GM23338 (cell line): ENCODE measurements around the gene MAN2B2. TPM values are rescaled to one million over a fixed set of nuclear protein-coding genes. Genes with fewer than 3 reads are reported as not detected.

Source experiments
- ATAC-seq: fragments of 200-7000 bp; cut with Tn5 transposase; 3 replicates; pipeline ENCODE4 v1.9.1; 2020
- DNase-seq: peaks from one replicate; pipeline ENCODE4 v3.0.0-alpha.2; 2015; ENCODE audit warnings: low spot score
- H2AFZ ChIP-seq: fragments of 200-600 bp; sonication (generic); 2 replicates; pipeline ENCODE4 v1.8.0; 2016; ENCODE audit warnings: antibody characterized with exemption, mild to moderate bottlenecking, moderate library complexity
- H3F3A ChIP-seq: fragments of 200-600 bp; sonication (generic); replicated peaks from 2 replicates; pipeline ENCODE4 v1.8.0; 2017; ENCODE audit warnings: antibody characterized with exemption, mixed run types, low read depth
- H3K27ac ChIP-seq: fragments of 200-600 bp; sonication (generic); 2 replicates; pipeline ENCODE4 v1.6.1; 2016; ENCODE audit warnings: low read depth
- H3K27me3 ChIP-seq: fragments of 200-600 bp; sonication (generic); 2 replicates; pipeline ENCODE4 v1.8.0; 2016; ENCODE audit warnings: mild to moderate bottlenecking, mixed run types, moderate library complexity; ENCODE audit not compliant: insufficient read depth
- H3K36me3 ChIP-seq: fragments of 200-600 bp; sonication (generic); 2 replicates; pipeline ENCODE4 v1.8.0; 2016; ENCODE audit warnings: mild to moderate bottlenecking; ENCODE audit not compliant: insufficient read depth
- H3K4me1 ChIP-seq: fragments of 200-600 bp; sonication (generic); 2 replicates; pipeline ENCODE4 v1.8.0; 2016; ENCODE audit warnings: mild to moderate bottlenecking, moderate library complexity; ENCODE audit not compliant: insufficient read depth
- H3K4me2 ChIP-seq: fragments of 200-600 bp; sonication (generic); 2 replicates; pipeline ENCODE4 v1.7.1; 2017; ENCODE audit warnings: mixed run types
- H3K4me3 ChIP-seq: fragments of 200-600 bp; sonication (generic); 2 replicates; pipeline ENCODE4 v1.6.1; 2016; ENCODE audit warnings: mixed run types
- H3K79me2 ChIP-seq: fragments of 200-600 bp; sonication (generic); replicated peaks from 2 replicates; pipeline ENCODE4 v1.8.0; 2017; ENCODE audit warnings: mild to moderate bottlenecking; ENCODE audit not compliant: insufficient read depth
- H3K9me2 ChIP-seq: fragments of 200-600 bp; sonication (generic); 2 replicates; pipeline ENCODE4 v1.8.0; 2017; ENCODE audit not compliant: insufficient read depth
- H4K20me1 ChIP-seq: fragments of 200-600 bp; sonication (generic); replicated peaks from 2 replicates; pipeline ENCODE4 v1.8.0; 2017; ENCODE audit warnings: mild to moderate bottlenecking; ENCODE audit not compliant: insufficient read depth
- H3K27ac Mint-ChIP-seq: 2 replicates; pipeline ENCODE4 v1.8.0; 2020; ENCODE audit warnings: inconsistent platforms, mild to moderate bottlenecking, moderate library complexity, mixed read lengths
- H3K27me3 Mint-ChIP-seq: 3 replicates; pipeline ENCODE4 v1.8.0; 2022; ENCODE audit warnings: low read depth, mild to moderate bottlenecking, moderate library complexity, mixed read lengths, inconsistent platforms; ENCODE audit not compliant: insufficient read depth, poor library complexity
- H3K36me3 Mint-ChIP-seq: 3 replicates; pipeline ENCODE4 v1.8.0; 2021; ENCODE audit warnings: low read depth, mild to moderate bottlenecking, inconsistent platforms, moderate library complexity, mixed read lengths
- H3K4me1 Mint-ChIP-seq: 3 replicates; pipeline ENCODE4 v1.8.0; 2020; ENCODE audit warnings: mild to moderate bottlenecking, inconsistent platforms, mixed read lengths
- H3K4me3 Mint-ChIP-seq: 3 replicates; pipeline ENCODE4 v1.8.0; 2021; ENCODE audit warnings: moderate library complexity, mild to moderate bottlenecking, inconsistent platforms, mixed read lengths
- H3K9me3 Mint-ChIP-seq: 3 replicates; pipeline ENCODE4 v1.8.0; 2020; ENCODE audit warnings: moderate library complexity, mild to moderate bottlenecking, inconsistent platforms, mixed read lengths
- CREB1 ChIP-seq: fragments of 250-450 bp; sonication (Bioruptor Pico); IDR thresholded peaks from 2 replicates; pipeline ENCODE4 v1.5.0; 2020; ENCODE audit warnings: low read depth, mild to moderate bottlenecking, moderate library complexity
- EZH2 ChIP-seq: fragments of 200-600 bp; sonication (generic); IDR thresholded peaks from one replicate; pipeline ENCODE4 v1.8.0; 2017; ENCODE audit warnings: antibody characterized with exemption, mild to moderate bottlenecking, low read depth; ENCODE audit not compliant: unreplicated experiment
- EZH2phosphoT487 ChIP-seq: fragments of 200-600 bp; sonication (generic); IDR thresholded peaks from one replicate; pipeline ENCODE4 v1.8.1; 2018; ENCODE audit warnings: antibody characterized with exemption; ENCODE audit not compliant: unreplicated experiment
- JUNB ChIP-seq: IDR thresholded peaks from one replicate; pipeline ENCODE4 v1.6.1; 2016; ENCODE audit warnings: antibody characterized with exemption; ENCODE audit not compliant: unreplicated experiment
- NANOG ChIP-seq: IDR thresholded peaks from 2 replicates; pipeline ENCODE4 v1.6.1; 2016; ENCODE audit warnings: antibody characterized with exemption, borderline replicate concordance
- POLR2AphosphoS5 ChIP-seq: IDR thresholded peaks from 2 replicates; pipeline ENCODE4 v1.6.1; 2016; ENCODE audit warnings: antibody characterized with exemption, low read depth
- STAT1 ChIP-seq: IDR thresholded peaks from one replicate; pipeline ENCODE4 v1.6.1; 2016; ENCODE audit warnings: antibody characterized with exemption; ENCODE audit not compliant: unreplicated experiment
- ZNF114 ChIP-seq: fragments of 250-450 bp; sonication (Bioruptor Pico); IDR thresholded peaks from 2 replicates; pipeline ENCODE4 v1.5.0; 2020; ENCODE audit warnings: mild to moderate bottlenecking, moderate library complexity
- ZNF331 ChIP-seq: fragments of 250-450 bp; sonication (Bioruptor Pico); IDR thresholded peaks from 2 replicates; pipeline ENCODE4 v1.5.0; 2020; ENCODE audit warnings: low read depth, mild to moderate bottlenecking, moderate library complexity
- polyA plus RNA-seq: library from polyadenylated mRNA; unstranded; fragments of >200 nt; fragmentation: Nextera tagmentation; extraction: Ambion mirVana; gene quantifications from 2 replicates; pipeline ENCODE4 v1.2.1, GENCODE V29; 2016
- total RNA-seq: library from RNA; depleted of rRNA; stranded (reverse); fragments of >200 nt; shearing (Covaris generic); gene quantifications from 2 replicates; pipeline ENCODE4 v1.2.3, GENCODE V29; 2014
- TF ChIP-seq, protein P1 (sequence below): fragments of 250-450 bp; sonication (Bioruptor Pico); IDR thresholded peaks from 2 replicates; pipeline ENCODE4 v1.5.0; 2020; ENCODE audit warnings: mild to moderate bottlenecking, moderate library complexity
- TF ChIP-seq, protein P2 (sequence below), 2 experiments: fragments of 200-600 bp in 1 of 2; sonication (generic) in 1 of 2; conservative IDR thresholded peaks; 2 replicates each; pipeline versions ENCODE4 v1.5.1 to v1.6.1; 2016 to 2017; ENCODE audit warnings: antibody characterized with exemption in 2 of 2, low read depth in 2 of 2, mild to moderate bottlenecking in 2 of 2, moderate library complexity in 1 of 2
- TF ChIP-seq, protein P3 (sequence below): IDR thresholded peaks from one replicate; pipeline ENCODE4 v1.6.1; 2018; ENCODE audit warnings: antibody characterized with exemption; ENCODE audit not compliant: unreplicated experiment
- TF ChIP-seq, protein P4 (sequence below): IDR thresholded peaks from 2 replicates; pipeline ENCODE4 v1.6.1; 2016; ENCODE audit warnings: antibody characterized with exemption

MAN2B2 gene
- total and polyA plus RNA-seq, 2 experiments from 2014 or later, result 1.6 to 6.9 TPM

DNA sequence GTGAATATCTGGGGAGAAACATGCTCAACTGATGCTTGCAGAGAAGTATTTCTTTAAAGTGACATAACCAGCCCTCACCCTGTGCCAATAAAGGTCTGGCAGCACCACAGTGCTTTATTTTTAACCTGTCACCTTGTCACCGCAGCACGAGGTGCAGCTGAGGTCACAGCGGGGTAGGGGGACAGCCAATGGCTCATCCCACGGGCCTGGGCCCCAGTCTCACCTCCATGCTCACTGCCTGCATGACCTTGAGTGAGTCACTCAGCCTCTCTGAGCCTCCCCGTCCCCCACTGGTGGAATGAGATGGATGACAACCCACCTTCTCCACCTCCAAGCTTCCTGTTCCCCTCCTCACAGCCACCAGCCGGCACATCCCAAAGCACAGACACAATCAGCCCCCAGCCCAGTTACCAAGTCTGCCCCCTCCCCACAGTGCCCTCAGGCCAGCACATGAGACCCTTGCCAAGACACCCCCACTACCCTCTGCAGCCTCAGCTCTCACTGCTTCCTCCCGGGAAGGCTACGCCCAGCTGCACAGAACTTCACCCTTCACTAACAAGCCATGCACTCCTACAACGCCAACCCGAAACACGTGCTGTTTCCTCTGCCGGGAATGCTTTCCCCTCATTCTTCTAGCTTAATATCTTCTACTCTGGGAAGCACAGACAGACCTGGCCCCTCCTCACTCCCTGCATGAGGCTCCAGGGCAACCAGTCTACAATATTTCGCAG, 24.9 kb upstream of the MAN2B2 start:
- Histone ChIP-seq H3K4me1 (no peaks in the 10 kb centered on the region), H3K9me2 (no peaks in the 10 kb centered on the region), H3K36me3 (no peaks in the 10 kb centered on the region), H3K27ac (no peak overlapping the region), H3K4me3 (no peak overlapping the region), H4K20me1 (no peaks in the 10 kb centered on the region), H3K27me3 (no peaks in the 10 kb centered on the region), H3K4me2 (no peak overlapping the region), H2AFZ (no peak overlapping the region), H3F3A (no peaks in the 10 kb centered on the region), H3K79me2 (no peaks in the 10 kb centered on the region)
- Mint-ChIP-seq H3K27me3 (peaks cover 16% of the 10 kb centered on the region), H3K27ac (no peak overlapping the region), H3K4me1 (peaks cover 4% of the 10 kb centered on the region; the same call in 2 of the 3 replicates), H3K9me3 (peaks cover 9% of the 10 kb centered on the region; the same call in 2 of the 3 replicates), H3K36me3 (no peaks in the 10 kb centered on the region), H3K4me3 (no peak overlapping the region)
- TF ChIP-seq JUNB (no peak), STAT1 (no peak), EZH2phosphoT487 (no peak), POLR2AphosphoS5 (no peak), CREB1 (CRISPR knock-in tag) (no peak), ZNF114 (no peak), NANOG (no peak), ZNF331 (no peak), EZH2 (no peak)
- TF ChIP-seq, protein P1, sequence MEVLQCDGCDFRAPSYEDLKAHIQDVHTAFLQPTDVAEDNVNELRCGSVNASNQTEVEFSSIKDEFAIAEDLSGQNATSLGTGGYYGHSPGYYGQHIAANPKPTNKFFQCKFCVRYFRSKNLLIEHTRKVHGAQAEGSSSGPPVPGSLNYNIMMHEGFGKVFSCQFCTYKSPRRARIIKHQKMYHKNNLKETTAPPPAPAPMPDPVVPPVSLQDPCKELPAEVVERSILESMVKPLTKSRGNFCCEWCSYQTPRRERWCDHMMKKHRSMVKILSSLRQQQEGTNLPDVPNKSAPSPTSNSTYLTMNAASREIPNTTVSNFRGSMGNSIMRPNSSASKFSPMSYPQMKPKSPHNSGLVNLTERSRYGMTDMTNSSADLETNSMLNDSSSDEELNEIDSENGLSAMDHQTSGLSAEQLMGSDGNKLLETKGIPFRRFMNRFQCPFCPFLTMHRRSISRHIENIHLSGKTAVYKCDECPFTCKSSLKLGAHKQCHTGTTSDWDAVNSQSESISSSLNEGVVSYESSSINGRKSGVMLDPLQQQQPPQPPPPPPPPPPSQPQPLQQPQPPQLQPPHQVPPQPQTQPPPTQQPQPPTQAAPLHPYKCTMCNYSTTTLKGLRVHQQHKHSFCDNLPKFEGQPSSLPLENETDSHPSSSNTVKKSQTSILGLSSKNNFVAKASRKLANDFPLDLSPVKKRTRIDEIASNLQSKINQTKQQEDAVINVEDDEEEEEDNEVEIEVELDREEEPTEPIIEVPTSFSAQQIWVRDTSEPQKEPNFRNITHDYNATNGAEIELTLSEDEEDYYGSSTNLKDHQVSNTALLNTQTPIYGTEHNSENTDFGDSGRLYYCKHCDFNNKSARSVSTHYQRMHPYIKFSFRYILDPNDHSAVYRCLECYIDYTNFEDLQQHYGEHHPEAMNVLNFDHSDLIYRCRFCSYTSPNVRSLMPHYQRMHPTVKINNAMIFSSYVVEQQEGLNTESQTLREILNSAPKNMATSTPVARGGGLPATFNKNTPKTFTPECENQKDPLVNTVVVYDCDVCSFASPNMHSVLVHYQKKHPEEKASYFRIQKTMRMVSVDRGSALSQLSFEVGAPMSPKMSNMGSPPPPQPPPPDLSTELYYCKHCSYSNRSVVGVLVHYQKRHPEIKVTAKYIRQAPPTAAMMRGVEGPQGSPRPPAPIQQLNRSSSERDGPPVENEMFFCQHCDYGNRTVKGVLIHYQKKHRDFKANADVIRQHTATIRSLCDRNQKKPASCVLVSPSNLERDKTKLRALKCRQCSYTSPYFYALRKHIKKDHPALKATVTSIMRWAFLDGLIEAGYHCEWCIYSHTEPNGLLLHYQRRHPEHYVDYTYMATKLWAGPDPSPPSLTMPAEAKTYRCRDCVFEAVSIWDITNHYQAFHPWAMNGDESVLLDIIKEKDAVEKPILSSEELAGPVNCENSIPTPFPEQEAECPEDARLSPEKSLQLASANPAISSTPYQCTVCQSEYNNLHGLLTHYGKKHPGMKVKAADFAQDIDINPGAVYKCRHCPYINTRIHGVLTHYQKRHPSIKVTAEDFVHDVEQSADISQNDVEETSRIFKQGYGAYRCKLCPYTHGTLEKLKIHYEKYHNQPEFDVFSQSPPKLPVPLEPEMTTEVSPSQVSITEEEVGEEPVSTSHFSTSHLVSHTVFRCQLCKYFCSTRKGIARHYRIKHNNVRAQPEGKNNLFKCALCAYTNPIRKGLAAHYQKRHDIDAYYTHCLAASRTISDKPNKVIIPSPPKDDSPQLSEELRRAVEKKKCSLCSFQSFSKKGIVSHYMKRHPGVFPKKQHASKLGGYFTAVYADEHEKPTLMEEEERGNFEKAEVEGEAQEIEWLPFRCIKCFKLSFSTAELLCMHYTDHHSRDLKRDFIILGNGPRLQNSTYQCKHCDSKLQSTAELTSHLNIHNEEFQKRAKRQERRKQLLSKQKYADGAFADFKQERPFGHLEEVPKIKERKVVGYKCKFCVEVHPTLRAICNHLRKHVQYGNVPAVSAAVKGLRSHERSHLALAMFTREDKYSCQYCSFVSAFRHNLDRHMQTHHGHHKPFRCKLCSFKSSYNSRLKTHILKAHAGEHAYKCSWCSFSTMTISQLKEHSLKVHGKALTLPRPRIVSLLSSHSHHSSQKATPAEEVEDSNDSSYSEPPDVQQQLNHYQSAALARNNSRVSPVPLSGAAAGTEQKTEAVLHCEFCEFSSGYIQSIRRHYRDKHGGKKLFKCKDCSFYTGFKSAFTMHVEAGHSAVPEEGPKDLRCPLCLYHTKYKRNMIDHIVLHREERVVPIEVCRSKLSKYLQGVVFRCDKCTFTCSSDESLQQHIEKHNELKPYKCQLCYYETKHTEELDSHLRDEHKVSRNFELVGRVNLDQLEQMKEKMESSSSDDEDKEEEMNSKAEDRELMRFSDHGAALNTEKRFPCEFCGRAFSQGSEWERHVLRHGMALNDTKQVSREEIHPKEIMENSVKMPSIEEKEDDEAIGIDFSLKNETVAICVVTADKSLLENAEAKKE (CRISPR knock-in tag), result no peak
- TF ChIP-seq, protein P2, sequence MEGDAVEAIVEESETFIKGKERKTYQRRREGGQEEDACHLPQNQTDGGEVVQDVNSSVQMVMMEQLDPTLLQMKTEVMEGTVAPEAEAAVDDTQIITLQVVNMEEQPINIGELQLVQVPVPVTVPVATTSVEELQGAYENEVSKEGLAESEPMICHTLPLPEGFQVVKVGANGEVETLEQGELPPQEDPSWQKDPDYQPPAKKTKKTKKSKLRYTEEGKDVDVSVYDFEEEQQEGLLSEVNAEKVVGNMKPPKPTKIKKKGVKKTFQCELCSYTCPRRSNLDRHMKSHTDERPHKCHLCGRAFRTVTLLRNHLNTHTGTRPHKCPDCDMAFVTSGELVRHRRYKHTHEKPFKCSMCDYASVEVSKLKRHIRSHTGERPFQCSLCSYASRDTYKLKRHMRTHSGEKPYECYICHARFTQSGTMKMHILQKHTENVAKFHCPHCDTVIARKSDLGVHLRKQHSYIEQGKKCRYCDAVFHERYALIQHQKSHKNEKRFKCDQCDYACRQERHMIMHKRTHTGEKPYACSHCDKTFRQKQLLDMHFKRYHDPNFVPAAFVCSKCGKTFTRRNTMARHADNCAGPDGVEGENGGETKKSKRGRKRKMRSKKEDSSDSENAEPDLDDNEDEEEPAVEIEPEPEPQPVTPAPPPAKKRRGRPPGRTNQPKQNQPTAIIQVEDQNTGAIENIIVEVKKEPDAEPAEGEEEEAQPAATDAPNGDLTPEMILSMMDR (conservative IDR thresholded peaks at IDR 0.05; ENCODE audit: low read depth in 2 of 2), result no peak
- TF ChIP-seq, protein P3, sequence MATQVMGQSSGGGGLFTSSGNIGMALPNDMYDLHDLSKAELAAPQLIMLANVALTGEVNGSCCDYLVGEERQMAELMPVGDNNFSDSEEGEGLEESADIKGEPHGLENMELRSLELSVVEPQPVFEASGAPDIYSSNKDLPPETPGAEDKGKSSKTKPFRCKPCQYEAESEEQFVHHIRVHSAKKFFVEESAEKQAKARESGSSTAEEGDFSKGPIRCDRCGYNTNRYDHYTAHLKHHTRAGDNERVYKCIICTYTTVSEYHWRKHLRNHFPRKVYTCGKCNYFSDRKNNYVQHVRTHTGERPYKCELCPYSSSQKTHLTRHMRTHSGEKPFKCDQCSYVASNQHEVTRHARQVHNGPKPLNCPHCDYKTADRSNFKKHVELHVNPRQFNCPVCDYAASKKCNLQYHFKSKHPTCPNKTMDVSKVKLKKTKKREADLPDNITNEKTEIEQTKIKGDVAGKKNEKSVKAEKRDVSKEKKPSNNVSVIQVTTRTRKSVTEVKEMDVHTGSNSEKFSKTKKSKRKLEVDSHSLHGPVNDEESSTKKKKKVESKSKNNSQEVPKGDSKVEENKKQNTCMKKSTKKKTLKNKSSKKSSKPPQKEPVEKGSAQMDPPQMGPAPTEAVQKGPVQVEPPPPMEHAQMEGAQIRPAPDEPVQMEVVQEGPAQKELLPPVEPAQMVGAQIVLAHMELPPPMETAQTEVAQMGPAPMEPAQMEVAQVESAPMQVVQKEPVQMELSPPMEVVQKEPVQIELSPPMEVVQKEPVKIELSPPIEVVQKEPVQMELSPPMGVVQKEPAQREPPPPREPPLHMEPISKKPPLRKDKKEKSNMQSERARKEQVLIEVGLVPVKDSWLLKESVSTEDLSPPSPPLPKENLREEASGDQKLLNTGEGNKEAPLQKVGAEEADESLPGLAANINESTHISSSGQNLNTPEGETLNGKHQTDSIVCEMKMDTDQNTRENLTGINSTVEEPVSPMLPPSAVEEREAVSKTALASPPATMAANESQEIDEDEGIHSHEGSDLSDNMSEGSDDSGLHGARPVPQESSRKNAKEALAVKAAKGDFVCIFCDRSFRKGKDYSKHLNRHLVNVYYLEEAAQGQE, result no peak
- TF ChIP-seq, protein P4, sequence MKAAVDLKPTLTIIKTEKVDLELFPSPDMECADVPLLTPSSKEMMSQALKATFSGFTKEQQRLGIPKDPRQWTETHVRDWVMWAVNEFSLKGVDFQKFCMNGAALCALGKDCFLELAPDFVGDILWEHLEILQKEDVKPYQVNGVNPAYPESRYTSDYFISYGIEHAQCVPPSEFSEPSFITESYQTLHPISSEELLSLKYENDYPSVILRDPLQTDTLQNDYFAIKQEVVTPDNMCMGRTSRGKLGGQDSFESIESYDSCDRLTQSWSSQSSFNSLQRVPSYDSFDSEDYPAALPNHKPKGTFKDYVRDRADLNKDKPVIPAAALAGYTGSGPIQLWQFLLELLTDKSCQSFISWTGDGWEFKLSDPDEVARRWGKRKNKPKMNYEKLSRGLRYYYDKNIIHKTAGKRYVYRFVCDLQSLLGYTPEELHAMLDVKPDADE, result no peak
- ATAC-seq, result no peak
- DNase-seq, result no peak
